ENCODE measurements around the gene LEMD2.

LEMD2 gene

DNA sequence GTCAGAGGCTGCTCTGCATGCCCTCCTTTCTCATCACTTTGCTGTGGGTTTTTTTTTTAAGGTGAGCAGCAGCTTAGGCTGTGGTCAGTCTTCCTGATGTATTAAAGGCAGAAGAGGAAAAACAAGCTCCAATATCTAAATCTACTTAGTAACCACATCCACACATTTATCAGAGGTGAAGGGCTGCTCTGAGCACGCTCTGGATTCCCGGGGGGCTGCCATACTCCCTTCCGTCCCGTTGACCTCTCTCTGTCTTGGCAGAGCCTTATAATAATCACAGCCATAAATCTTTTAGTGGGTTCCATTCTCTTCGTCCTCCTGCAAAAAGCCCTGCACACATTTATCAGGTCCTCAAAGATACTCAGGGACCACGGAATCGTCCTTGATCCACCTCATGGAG lies 2.7 kb upstream of the LEMD2 start:
- DNase-seq: no peak

- no peak for DNase-seq
Measured at GRCh38 chr6:33790910-33791309, 2.0 kb upstream of the LEMD2 start.

- no peak for DNase-seq
Measured at GRCh38 chr6:33790379-33790778, 1.4 kb upstream of the LEMD2 start.

GRCh38 chr6:33789550-33789895 lies 593 bp upstream of the LEMD2 start:
- DNase-seq: no peak

DNA sequence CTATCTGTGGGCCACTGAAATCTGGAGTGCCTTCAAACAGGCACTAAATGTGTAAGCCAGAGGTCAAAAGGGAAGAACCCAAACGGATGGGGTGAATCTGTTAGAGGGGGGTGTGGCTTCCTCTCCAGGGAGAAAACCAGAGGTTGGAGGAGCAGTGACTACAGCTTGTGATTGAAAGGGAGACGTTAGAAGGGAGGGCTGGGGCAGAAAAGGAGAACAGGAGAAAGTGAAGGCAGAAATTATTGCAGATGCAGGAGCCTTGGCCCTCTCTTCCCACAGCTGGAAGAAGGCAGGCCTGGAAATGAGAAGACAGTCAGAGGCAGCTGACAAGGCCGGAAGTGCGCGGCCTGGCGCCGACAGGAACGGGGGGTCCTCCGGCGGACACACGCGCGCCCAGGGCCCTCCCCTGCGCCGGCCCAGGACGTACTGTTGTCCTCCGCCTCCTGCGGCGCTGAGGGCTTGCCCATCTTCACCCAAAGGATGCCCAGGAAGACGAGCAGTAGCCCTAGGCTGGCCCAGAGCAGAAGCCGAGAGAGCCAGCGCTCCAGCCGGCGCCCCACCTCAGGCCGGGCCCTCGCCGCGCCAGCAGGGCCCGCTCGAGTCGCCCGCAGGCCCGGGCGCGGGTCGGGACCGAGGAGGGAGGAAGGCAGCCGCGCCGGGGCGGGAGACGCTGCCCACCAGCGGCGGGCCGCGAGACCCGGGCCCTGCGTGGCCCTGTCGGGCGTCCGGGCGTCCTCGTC lies 806 bp downstream of the LEMD2 start:
- peak; percentile 37 to 44 for DNase-seq

GRCh38 chr6:33787346-33787953 lies 1.5 kb downstream of the LEMD2 start:
- DNase-seq: no peak

GRCh38 chr6:33786736-33787135 lies 2.2 kb downstream of the LEMD2 start:
- DNase-seq: no peak

- no peak for DNase-seq
Measured at GRCh38 chr6:33785778-33786177, 3.2 kb downstream of the LEMD2 start.

DNA sequence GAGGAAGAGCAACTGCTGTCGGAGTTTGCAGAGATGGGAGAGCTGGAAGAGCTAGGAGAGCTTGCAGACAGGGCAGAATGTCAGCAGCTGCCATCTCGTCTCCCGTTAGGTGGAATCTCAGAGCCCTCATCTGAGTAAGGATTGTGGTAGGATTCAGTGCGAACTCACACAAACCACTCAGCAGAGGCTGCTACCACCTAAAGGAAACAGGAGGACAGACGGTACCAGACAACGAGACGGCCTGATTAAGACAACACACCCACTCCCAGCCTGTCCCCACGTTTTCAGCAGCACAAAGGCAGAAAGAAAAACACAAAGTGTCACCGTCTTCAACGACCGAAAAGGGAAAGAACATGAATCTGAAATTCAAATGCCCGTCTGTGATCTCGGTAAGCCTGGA lies 4.1 kb downstream of the LEMD2 start:
- no peak for DNase-seq

DNA sequence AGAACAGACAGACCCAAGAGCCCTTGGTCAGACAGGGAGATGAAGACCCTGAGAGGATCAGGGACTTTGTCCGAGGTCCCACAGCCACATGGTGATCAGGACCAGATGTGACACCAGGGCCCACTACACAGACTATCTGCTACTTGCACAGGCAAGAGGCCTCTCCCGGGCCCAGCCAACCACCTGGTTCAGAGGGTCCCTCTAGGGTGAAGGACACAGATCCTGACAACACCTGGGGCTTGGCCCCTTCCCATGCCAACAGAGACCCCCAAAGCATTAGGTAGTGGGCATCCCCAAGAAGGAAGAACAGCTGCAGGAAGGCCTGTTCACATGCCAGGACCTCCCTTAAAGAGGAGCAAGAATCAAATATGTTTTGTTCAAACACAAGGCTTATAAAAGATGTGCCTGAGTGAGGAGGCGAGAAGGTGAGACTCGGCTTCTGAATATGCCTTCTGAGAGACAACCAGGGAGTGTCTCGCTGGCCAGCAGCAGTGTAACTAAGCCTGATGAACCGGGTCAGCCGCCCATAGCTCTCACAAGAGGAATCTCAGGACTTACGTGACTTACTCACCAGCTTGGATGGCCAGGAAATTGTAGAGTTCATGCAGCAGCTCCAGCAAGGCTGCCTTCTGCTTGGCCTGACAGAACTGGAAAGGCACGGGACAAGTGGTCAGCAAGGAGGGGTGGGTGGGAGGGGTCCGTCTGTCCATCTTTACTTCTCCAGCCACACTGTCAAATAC lies 5.0 kb downstream of the LEMD2 start:
- no peak for DNase-seq

- no peak for DNase-seq
Measured at GRCh38 chr6:33782561-33782960, 6.4 kb downstream of the LEMD2 start.

DNA sequence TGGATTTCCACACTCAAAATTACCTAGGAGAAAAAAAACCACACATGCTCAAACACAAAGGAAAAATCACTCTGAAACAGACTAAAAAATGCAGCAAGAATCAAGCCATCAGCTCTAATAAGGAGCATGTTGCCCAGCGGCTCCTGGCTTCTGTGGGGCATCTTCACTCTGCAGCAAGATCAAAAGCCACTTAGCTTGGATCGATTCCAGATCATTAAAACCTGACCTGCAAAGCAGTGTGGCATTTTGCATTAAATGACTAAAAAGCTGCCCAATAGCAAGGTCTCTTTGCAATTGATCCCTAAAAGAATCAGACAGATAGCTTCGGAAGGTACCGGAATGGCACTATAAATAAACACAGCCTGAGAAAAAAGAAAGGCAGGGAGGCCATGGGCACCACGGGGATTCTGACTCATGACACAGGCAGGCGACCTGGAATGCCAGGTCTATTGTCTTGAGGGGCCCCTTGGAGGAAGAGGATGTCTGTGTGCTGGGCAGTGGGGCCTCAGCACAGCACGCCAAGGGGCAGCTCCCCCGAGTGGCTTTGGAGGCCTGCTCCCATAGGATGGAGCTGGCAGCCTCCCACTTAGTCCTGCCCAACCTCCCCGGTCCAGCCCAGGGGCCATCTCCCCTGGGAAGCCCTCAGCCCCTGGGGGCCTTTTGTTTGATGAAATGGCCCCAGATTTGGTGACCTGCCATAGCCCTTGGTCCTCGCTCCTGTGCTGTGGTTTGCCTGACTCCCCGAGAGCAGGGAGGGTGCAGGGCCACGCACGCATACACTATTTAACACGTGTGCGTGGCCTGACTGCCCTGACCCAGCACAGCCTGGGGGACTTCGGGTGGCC lies 7.6 kb downstream of the LEMD2 start:
- no peak for DNase-seq

DNA sequence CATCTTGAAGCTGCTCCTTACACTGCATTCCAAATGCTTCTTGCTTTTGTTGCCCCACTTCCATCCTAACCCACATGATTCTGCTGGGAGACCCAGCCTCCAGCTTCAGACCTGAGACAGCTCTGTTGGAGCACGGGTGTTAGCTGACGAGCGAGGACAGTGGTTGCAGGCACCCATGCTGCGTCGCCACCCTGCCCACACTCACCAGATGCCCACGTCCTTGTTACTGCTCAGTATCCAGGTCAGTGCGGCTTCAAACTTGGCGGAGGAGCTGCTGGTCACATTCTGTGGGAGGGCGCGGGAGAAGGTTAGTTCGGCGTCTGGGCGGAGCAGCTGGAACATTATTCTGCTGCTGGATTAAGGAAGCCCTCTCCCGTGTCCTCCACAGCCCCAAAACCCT lies 9.0 kb downstream of the LEMD2 start:
- DNase-seq: no peak

DNA sequence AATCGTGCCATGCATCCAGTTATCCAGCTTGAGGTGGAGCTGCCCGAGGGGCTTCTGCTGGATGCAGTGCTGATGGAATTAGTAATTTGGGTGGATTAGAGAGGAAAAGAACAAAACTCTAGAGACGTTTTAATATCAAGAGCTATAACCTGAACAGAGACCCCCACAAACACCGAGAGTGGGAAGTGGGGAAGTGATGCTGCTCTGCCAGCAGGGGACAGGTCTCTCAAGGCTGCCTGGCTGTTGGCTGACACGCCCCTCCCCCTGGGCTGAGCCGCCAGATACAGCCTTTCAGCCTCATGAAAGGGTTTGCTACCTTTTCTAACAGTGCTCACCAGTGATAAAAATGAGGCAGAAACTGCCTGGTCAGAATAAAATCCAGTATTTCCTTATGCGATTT lies 9.6 kb downstream of the LEMD2 start:
- no peak for DNase-seq

DNA sequence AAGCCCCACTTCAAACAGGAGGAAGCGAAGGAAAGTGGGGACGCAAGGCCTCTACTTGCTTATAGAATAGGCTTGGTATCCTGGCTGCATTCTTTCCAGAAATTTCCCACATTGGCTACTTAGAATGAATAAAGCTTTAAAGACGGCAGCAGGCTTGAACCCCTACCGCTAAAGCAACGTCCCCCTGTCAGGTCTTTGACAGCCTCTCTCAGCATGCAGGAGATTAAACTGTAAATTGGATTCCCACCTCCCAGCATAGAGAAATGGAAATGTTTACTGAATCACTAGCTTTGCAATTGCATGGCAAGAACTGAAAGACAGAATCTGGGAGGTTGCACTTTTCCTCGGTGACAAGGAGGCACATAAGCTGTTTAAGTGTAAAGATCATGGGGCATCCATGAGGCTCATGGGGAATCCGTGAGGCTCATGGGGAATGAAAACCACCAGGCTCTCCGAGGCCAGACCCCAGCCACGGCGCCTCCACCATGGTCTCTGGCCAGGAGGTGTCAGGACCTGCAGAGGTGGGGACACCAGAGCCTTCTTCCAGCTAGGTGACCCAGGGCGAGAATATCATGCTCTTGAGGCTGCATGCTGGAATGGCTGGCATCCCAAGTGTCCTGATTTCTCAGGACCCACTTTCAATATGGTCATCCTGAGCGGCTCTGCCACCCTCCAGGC lies 10.3 kb downstream of the LEMD2 start:
- DNase-seq: no peak

DNA sequence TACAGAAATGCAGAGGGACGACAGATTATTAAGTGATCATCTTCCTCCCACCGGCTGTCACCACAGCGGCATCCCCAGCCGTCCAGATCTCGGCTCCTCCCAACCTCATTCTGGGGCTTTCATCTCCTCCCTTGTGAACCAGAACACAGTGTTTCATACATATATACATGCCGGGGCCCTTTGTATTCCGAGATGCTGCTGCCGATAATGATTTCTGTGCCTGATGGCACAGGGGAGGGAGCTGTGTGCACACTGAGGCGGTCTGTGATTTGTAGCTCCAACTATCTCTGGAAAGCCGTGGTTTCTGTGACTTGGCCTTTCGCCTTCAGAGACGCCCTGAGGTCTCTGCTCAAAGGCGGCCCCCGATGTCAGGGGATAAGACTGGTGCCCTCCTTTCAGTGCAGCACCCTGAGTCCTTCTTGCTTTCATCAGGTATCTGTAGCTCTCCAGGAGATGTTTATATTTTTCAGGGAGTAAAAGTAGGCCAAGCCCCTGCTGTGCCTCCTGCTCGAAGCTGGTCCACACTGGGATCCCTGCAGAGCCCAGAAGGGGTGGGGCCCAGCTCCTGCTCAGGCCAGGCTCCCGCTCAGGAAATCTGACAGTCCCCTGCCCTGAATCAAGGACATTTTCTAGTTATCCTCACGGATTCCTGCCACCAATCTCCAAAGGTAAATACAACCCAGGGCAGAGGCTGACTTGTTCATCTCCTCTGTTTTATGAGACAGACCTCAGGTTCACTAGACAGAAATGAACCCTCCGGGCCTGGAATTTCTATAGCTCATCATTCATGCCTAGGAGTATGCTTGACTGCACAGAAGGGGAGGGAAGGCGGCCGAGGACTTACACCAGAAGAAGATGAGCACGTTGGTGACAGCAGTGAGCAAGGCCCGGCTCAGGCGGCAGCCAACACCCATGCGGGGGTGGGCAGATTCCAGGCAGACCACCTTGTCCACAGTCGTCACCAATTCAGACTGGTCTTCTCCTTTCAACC lies 11.2 kb downstream of the LEMD2 start:
- no peak for DNase-seq

- DNase-seq: no peak
Measured at GRCh38 chr6:33776764-33777163, 12.2 kb downstream of the LEMD2 start.

GRCh38 chr6:33776186-33776585 lies 12.7 kb downstream of the LEMD2 start:
- no peak for DNase-seq

DNA sequence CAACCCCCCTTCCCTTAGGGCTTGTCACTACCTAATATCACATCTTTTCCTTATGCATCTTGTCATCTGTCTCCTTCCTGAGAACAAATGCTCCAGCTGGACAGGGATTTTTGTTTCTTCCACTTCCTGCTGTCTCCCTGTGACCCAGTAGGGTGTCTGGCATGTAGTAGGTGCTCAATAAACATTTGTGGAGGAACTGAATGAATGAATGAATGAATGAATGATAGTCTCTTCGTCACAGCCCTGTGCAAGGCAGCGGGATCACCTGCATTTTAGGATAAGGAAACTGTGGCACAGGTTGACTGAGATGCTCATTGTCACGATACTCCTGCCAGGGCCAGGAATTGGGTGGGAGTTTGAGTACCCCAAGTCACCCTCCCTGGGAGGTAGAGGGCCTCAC lies 14.2 kb downstream of the LEMD2 start:
- no peak for DNase-seq

- DNase-seq: no peak
Measured at GRCh38 chr6:33772902-33773472, 15.9 kb downstream of the LEMD2 start.

Data from stimulated activated CD4-positive, alpha-beta T cell treated with anti-CD3 and anti-CD28 coated beads, Interleukin-2, amount 100 ng/mL, for 48 hours (primary cell).